Measurements from ENCODE around the gene RPTOR.
A peak's percentile ranks its signal among the peaks of the same experiment; 100 is the strongest.

The RPTOR gene

DNA sequence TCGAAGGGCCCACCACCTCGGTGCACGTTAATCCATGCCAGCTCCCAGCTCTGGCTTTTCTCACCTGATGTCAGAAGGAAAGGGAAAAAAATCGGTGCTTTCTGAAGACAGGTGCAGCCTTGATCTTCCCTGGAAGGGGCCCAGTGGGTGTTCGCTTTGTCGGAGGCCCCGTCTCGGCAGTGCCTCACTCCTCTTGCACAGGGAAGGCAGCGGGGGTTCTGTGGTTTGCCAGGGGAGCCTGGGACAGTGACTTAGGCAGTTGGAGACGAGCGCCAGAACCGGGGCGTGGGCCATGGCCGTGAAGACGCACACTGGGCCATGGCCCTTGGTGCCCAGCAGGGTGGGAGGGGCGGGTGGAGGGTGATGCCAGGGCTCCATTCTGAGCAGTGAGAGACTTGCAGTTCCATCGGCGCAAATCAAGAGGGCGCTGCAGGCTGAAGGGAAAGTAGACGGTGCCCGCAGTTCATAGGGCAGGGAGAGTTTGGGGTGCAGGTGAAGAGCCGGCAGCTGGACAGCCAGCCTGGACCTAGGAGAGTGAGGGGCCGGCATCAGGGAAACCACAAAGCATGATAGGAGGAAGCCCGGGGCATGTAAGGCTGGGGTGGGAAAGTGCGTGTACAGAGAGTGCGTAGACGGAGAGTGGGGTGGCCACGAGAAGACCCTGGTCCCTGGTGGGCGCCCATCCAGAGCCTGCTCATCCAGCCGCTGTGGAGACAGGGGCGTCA lies 345.7 kb downstream of the RPTOR start:
- DNase-seq (ENCODE audit: low read depth, low spot score), result no peak

DNA sequence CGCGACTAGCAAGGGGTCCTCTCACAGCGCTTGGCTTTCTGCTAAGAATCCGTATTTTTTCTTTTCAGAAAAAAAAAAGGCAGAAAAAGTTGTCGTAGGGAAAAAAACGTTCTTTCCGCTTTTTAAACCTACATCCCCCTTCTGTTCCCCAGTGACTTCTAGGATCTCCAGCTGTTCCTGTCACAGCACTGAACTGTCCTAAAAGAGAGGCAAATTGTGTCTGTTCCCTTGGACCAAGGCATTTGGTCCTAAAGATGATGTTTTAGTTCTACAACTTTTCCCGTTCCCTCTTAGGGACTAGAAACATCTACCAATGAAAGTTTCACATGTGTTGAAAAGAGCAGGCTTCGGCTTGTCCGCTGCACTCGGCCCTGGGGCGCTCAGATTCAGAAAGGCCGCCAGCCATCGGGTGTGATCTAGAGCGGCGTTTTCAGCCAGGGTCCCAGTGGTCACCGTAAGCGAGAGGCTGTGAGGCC lies 346.3 kb downstream of the RPTOR start:
- DNase-seq (ENCODE audit: low read depth, low spot score), result no peak

DNA sequence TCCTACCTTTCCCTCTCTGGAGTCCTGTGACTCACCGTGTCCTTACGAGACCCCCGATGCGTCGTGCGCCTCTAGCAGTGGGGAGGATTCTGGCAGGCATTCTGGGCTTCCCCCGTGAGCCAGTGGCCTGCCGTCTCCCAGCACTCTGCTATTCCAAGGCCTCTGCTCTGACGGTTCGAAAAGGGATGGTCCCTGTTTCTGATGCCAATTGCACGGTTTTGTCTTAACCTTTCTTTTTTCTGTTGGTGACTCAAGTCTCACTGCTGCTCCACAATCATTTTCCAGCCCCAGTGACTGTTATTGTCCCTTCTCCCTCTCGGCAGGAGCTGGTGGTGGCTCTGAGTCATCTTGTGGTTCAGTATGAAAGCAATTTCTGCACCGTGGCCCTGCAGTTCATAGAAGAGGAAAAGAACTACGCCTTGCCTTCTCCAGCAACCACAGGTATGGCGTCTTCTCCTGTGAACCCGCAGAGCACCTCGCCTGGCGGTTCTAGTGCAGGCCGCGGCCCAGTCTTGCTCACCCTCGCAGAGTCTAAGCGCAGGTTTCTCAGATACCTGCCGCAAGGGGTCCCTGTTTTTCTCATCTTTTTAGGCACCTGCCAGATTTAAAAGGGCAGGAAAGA lies 346.9 kb downstream of the RPTOR start:
- DNase-seq (ENCODE audit: low read depth, low spot score), result no peak

DNA sequence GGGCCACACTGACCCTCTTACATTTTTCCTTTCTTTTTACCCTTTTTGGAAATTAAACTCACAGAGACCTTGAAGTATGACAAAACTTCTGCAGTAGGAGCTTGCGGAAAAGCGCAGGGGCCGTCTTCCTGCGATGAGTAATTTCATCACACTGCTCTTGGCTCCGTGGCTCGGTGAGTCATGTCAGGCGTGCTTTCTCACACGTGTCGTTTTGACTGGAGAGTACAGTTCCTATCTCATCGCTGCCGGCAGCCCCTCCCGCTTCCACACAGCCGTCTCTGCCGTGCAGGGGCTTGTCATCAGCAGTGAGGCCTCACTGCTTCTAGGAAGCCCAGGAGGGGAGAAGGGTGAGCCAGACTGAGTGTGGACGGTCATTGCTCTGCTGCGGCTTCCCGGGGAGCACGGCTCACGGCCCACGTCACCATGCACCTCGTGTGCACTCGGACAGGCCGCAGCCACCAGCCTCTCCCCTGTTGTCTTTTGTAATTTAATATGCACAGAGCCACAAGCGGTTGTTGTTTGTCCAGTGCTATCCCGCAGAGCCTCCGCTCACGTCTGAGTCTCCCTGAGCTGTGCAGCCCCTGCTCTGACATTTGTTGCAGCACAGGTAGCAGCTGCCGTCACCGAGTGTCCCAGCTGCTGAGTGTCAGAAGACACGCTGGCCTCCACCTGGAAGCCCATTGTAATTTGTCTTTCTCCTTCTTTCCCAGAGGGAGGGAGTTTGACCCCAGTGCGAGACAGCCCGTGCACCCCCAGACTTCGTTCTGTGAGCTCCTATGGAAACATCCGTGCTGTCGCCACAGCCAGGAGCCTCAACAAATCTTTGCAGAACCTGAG lies 347.6 kb downstream of the RPTOR start:
- no peak for DNase-seq (ENCODE audit: low read depth, low spot score)

DNA sequence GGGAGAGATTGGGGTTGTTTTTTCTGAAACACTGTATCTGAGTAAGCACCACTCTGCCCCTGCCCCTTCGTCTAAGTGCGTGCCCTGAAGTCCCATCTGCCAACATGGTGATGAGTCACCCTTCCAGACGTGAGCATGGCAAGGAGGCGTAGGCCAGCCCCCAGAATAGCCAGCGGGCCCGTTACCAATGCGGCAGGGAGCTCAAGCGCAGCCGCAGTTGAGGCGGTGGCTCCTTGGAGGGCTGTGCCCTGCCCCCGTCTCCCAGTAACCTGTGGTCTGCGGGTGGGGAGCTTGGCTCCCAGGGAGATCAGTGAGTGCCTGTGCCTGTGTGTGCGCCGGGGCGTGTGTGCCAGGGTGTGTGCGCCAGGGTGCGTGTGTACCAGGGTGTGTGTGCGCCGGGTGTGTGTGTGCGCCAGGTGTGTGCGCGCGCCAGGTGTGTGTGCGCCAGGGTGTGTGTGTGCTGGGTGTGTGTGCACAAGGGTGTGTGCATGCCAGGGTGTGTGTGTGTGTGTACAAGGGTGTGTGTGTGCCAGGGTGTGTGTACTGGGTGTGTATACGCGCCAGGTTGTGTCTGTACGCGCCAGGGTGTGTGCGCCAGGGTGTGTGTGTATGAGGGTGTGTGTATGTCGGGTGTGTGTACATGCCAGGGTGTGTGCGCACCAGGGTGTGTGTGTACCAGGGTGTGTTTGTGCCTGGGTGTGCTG lies 348.4 kb downstream of the RPTOR start:
- DNase-seq (ENCODE audit: low read depth, low spot score), result no peak

DNA sequence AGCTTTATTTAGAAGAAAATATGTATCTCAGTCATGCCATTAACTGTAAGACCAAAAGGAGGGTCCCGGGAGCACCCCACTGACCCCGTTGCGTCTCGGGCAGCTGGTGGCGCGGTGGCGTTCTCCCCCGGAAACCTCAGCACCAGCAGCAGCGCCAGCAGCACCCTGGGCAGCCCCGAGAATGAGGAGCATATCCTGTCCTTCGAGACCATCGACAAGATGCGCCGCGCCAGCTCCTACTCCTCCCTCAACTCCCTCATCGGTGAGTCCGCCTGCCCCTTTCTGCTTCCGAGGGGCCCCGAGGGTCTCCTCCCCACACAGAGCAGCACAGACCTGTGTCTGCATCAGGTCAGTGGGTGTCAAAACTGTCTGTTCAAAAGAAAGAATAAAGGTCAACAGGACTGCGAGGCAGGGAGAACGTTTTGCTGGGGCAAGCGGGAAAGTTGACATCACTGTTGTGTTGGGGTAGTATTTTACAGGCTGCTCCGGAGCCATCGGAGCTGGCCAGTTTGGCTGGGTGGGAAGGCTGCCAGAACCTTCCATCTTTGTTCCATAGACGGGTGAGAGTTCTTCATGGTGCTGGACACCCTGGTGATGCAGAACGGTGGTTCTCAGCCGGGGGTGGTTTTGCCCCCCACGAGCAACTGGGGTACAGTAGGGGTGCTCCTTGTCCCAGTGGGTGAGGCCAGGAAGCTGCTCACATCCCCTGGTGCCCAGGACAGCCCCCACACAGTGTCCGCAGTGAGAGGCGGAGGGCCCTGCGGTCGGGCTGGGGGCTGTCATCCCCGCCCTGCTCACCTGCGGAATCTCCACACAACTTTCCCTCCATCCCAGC lies 349.2 kb downstream of the RPTOR start:
- no peak for DNase-seq (ENCODE audit: low read depth, low spot score)

DNA sequence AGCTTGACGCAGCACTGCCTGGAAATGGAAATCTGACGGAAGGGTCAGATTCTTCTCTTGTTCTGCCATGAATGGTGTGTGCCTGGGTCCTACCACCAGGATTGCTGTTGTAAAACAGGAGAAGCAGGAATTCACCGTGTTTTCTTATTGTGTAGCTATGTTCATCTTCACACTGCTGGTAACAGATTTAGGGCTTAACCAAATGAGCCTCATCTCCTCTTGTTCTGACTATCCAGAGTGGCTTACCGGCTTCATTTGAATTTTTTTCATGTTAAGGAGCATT lies 349.7 kb downstream of the RPTOR start:
- DNase-seq (ENCODE audit: low read depth, low spot score), result no peak

DNA sequence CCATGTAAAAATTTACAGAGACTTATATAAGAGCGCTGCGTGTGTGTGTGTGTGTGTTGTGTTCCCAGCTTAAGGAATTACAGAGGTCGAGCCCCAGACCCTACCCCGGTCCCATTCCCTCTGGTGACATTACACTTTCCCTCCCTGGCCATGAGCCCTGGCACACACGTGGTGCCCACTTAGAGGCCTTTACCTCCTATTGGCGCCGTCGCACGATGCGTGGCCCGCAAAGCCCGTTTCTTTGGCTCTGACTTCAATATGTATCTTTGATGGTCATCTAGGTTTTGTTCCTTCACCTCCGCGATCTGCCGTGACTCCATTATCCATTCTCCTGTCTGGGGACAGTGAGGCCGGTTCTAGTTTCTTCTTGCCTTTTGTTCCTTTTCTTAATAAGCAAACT lies 350.1 kb downstream of the RPTOR start:
- DNase-seq (ENCODE audit: low read depth, low spot score), result no peak

DNA sequence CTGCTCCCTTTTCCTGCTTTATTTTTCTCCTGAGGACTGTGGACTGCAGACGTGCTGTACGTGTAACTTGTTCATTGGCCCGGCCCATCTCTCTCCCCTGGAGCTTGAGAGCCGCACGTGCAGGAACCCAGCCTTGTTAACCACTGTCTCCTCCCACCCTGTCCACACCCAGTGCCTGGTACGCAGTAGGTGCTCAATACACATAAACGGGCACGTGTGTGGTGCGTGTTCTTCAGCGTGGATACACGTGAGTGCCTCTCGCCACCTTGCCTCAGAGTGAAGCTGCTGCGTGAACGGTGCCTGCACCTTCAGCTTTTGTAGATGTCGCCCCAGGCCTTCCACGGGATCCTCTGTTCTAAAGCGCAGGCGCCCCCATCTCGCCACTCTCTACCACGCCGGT lies 350.7 kb downstream of the RPTOR start:
- no peak for DNase-seq (ENCODE audit: low read depth, low spot score)

DNA sequence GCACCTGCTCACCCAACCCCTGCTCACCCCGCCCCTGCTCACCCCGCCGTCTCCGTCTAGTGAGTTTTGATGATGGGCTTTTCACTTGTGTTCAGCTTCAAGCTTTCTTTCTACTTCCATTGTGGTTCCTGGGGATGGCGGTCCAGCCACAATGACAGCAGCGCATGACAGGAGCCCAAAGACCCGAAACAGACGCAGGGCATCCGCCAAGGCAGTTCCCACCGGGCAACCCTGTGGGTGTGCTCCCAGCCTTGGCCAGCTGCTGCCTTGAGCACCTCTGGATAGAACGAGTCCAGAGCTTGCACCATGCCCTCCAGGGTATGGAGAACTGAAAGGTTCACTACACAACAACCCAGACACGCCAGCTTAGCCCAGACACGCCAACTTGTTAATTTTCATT lies 354.1 kb downstream of the RPTOR start:
- DNase-seq (ENCODE audit: low read depth, low spot score), result no peak

DNA sequence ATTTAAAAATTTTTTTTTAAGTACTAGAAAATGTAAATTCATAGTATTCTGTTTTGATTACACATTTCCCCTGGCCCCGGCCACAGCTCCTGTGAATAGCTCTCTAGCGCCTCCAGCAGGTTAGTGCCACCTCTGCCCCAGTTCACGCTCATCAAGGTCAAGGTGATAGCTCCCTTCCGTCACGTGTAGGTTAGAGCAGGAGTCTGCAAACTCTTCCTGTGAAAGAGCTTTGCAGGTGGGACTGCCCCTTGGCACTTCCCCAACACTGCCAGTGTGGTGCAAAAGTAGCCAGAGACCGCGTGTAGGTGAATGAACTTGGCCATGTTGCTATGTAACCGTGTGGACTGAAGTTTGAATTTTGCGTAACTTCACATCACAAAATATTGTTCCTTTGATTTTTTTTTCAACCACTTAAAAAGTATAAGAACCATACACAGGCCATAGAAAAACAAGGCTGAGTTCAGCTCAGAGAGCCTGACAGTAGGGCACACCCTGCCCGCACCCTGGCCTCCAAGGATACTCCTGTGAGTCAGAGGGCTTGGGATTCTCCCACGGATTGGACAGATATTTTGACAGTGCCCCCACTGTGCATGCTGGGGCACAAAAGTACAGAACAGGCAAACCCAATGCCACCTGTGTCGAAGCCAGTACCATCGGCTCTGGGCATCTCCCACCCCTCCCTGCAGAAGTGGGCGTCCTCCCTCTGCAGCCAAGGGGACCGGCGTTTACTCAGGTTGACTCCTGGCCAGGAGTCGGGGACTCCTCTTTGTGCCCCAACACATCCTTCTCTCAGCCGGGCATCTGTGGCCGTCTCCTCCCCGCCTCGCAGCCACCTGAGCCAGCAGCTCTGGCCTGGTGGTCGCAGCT lies 355.0 kb downstream of the RPTOR start:
- peak; percentile 40 for DNase-seq (ENCODE audit: low read depth, low spot score)

DNA sequence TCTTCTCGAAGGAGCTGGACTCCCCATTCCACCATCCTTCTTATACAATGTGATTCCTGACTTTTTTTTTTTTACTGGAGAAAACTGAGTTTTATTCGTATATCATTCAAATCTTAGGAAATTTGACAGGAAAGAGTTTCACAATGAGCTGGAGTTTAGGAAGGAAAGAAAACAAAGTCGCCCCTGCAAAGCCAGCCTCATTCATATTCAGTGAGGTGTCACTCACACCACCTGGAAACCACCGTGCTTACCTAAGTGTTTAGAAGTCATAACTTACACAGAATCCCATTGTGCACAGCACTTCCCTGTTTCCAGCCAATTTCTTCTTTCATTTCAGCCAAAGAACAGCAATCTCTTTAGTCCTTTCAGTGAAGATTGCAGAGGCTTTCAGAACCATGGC lies 356.7 kb downstream of the RPTOR start:
- no peak for DNase-seq (ENCODE audit: low read depth, low spot score)

DNA sequence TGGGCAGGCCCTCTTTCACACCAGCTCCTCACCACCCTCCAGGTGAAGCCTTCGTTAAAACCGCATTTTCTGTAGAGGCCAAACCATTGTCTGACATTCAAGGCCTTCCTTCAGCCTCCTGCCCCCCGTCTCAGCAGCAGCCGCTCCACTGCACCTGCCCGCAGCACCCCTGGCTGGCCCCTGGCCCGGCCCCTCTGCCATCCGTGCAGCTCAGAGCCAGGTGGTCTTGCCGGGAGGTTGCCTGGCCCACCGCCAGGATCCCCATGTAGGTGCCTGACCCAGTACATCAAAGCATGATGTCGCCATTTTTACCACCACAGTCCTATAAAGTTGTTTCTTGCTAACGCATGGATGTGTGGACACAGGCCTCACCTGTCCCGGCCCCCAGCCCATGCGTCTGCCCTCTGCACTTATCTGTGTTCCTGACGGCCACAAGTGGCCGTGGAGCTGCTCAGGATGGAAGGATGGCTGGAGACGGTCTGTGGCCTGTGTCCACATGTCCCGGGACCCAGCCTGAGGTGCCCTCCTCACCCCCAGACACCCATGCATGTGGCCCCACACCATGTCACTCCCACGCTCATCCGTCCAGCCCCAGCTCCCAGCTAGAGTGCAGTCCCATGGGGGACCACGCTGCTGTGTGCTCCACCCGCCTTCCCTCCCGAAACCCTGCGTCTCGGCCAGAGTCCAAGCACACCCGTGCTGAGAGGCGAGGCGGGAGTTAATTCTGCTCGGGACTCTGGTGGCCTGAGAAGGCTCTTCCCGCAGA lies 357.7 kb downstream of the RPTOR start:
- DNase-seq (ENCODE audit: low read depth, low spot score), result no peak

DNA sequence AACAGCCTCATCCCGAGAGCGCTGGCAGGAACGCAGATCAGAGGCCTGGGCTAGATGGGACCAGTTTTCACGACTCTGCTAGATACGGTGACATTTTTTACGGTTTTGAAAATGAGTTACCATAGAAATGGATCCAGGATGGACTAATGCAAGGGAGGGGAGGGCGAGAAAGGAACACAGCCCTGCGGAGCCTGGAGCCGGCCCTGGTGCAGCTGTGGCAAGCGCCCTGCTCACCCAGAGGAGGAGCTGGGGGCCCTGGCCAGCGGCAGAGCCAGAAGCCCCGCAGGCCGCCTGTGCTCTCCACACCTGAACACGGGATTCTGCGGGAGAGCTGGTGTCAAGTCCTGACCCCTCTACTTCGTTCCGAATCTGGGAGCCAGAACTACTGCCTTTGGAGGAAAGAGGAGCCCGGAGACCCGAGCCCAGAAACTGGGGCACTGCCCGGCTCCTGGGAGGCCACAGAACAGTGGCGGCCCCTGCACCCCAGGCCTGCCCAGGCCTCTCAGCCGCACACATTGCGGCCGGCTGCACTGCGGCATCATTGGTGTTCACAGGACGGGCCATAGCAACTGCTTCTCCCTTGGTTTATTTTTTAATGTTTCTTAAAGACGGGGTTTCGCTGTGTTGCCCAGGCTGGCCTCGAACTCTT lies 358.4 kb downstream of the RPTOR start:
- no peak for DNase-seq (ENCODE audit: low read depth, low spot score)

DNA sequence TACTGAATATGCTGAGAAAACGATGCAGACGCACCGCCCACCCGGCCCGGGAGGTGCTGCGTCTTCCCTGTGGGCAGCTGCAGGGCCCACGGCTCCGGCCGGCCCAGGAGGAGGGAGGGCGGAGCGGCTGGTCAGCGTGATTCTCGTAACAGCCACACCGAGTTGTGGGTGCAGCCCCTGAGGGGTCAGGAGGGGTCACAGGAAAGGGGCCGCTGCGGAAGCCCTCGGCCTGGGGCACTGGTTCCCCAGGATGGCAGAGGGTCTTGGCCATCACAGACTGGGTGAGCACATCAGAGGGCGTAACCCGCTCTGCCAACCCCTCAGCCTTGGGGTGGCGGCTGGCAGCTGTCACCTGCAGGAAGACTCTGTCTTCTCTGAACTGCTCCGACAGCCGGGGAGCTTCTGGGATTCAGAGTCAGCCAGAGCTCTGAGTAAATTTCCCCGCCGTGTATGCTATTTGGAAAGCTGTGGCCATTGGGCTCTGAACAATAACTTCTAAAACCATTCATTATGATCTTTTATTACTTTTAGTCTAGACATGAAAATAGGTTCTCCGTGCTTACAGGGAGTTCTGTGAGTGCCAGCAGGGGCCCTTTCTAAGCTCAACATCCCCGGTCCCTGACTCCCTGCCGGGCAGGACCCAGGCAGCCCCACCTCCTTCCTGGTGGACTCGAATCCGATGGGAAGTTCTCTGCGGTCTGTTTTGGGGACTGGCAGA lies 359.6 kb downstream of the RPTOR start:
- no peak for DNase-seq (ENCODE audit: low read depth, low spot score)

DNA sequence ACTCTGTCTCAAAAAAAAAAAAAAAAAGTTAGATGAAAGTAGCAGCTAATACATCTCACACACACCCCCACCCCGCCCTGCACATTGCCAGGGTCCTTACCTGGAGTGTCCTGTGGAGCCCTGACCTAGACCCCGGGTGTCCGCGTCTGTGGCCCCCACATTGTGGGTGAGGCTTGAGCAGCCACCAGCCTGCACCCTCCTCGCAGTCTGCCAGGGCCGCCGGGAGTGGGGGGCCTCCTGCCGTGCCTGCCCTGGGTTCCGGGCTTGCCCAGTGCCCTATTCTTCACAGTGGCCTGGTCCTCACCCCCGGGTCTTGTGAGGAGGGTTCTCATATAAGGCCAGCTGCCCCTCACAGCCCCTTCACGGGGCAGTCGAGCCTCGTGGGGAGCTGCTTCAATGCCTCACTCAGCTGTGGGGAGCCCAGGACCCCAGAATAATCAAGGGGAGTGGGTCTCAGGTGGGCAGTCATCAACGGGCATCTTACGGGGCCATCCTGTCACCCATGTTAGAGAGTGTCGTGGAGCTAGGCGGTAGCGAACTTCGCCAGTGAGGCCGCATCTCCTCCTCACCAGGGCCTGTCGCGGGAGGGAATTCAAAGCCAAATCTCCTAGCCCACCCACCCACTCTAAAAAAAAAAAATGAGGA lies 361.1 kb downstream of the RPTOR start:
- no peak for DNase-seq (ENCODE audit: low read depth, low spot score)

DNA sequence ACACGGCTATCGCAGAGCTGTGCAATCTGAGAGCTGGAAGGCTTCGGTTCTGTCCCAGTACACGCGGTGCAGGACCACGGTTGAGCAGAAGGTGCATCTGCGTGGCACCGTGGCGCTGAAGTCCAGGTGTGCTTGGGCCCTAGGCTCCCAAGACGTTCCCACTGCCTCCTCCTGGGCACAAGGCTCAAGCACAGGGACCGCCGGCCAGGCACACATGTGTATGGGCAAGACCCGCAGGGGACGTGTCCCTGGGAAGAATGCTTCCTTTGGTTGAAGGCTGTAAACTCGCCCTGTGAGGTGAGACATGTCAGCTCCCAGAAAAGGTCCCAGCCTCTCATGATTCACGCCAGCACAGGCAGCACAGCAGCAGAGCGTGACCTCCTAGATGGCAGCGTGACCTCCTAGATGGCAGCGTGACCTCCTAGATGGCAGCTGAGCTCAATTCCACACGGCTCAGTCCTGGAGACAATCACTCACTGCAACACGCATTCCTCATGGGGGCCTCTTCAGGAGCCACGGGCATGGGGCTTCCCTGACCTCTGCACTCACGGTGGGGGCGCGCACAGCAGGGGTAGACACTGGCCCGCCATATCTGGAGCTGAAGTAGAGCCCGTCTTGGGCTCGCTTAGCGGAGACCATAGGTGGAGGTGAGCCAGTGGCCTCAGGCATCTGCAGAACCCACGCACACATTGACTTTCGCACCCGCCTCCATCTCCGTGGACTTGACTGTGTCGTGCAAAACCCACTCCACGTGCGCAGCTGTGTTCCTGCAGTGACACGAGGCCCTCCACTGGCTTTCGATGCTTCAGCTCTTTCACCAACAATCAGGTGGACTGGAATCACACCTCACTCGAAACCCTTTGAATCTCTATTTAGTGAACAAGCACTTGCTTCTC lies 362.0 kb downstream of the RPTOR start:
- no peak for DNase-seq (ENCODE audit: low read depth, low spot score)

Data from iPS DF 19.7 (cell line).